ENCODE measurements around the gene IRF2BP2. TPM values are rescaled to one million over a fixed set of nuclear protein-coding genes. Genes with fewer than 3 reads are reported as not detected.

The IRF2BP2 gene
- total and polyA plus RNA-seq, 2 of the 13 experiments (the other 11 are each of a cell fraction or from before 2014, with no cell fraction given), result 140 to 147 TPM

DNA sequence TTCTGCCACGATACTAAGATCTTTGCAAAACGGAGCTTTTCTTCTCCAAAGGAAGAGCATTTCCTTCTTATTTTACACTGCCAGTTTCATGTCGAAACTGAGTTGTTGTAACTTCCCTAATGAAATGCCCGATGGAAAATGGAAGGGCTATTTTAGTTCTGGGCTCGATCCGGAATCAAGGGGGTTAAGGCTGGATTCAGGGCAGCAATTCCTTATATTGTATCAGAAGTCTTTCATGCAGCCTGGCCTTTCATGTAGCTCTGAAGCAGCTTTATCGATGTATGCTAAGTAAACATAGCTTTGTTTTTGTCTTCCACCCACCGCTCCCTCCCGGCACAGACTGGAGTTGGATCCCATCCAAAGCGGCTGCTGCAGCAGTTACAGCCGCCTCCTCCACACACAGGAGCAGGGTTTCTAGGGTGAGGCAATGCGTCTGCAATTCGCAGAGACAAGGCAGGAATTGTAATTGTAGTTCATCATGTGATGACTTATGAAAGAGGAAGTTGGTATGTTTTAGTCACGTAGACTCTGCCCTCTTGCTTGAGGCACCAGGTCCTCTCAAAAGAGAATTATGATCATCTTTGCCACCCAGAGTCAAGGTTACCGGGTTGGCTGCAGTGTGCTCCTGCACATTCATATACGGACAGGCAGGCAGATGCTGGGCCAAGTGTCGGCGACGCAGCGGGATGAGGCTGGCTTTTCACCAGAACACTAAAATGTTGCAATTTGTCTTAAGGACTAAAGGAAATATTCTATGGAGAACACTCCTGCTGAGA, 2.6 kb upstream of the IRF2BP2 start (continued):
- TF ChIP-seq, protein P1, sequence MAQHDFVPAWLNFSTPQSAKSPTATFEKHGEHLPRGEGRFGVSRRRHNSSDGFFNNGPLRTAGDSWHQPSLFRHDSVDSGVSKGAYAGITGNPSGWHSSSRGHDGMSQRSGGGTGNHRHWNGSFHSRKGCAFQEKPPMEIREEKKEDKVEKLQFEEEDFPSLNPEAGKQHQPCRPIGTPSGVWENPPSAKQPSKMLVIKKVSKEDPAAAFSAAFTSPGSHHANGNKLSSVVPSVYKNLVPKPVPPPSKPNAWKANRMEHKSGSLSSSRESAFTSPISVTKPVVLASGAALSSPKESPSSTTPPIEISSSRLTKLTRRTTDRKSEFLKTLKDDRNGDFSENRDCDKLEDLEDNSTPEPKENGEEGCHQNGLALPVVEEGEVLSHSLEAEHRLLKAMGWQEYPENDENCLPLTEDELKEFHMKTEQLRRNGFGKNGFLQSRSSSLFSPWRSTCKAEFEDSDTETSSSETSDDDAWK (CRISPR knock-in tag; IDR thresholded peaks at IDR 0.05), result no peak
- TF ChIP-seq, protein P2, sequence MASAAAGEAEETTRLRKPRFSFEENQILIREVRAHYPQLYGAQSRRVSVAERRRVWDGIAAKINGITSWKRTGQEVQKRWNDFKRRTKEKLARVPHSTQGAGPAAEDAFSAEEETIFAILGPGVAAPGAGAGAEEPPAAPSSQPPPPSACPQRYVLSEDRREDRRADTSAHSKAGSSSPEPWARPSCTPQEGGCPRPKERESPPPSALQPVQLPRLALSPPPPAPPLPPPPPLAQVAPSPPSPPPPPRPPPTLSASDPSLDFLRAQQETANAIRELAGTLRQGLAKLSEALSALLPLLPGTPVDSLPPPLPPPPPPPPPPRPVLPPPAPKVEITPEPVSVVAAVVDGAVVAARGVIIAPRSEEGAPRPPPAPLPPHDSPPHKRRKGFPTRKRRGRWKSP (CRISPR knock-in tag; IDR thresholded peaks at IDR 0.05), result peak; percentile 83; the same call in 1 of the 2 replicates
- TF ChIP-seq SOX5 (CRISPR knock-in tag; IDR thresholded peaks at IDR 0.05; ENCODE audit: borderline replicate concordance), result peak; percentile 98
- TF ChIP-seq ZNF460 (CRISPR knock-in tag; IDR thresholded peaks at IDR 0.05; ENCODE audit: borderline replicate concordance), result peak; percentile 43; the same call in 1 of the 2 replicates
- TF ChIP-seq, protein P3, sequence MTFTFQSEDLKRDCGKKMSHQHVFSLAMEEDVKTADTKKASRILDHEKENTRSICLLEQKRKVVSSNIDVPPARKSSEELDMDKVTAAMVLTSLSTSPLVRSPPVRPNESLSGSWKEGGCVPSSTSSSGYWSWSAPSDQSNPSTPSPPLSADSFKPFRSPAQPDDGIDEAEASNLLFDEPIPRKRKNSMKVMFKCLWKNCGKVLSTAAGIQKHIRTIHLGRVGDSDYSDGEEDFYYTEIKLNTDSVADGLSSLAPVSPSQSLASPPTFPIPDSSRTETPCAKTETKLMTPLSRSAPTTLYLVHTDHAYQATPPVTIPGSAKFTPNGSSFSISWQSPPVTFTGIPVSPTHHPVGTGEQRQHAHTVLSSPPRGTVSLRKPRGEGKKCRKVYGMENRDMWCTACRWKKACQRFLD (CRISPR knock-in tag; IDR thresholded peaks at IDR 0.05; ENCODE audit: borderline replicate concordance), result no peak
- peak; percentile 82; the same call in 1 of the 2 replicates for TF ChIP-seq ZKSCAN8 (CRISPR knock-in tag; IDR thresholded peaks at IDR 0.05; ENCODE audit: borderline replicate concordance)
- TF ChIP-seq ARNTL (CRISPR knock-in tag; IDR thresholded peaks at IDR 0.05), result peak; percentile 92
- peak in 1 of 2 experiments; percentile 92; a peak in 2 of 4 replicates for TF ChIP-seq POLR2A (IDR thresholded peaks at IDR 0.05; ENCODE audit: insufficient read depth in 1 of 2, low read depth in 2 of 2, low read length in 2 of 2)
- TF ChIP-seq JUNB (CRISPR knock-in tag; IDR thresholded peaks at IDR 0.05; ENCODE audit: borderline replicate concordance), result 0 out of 2 replicates have a peak, but pooled peaks have one; percentile 26
- peak; percentile 16; the same call in 1 of the 2 replicates for TF ChIP-seq AHR (CRISPR knock-in tag; IDR thresholded peaks at IDR 0.05)
- peak; percentile 95 for TF ChIP-seq TBX2 (CRISPR knock-in tag; IDR thresholded peaks at IDR 0.05; ENCODE audit: borderline replicate concordance)
- TF ChIP-seq ARHGAP35 (CRISPR knock-in tag; IDR thresholded peaks at IDR 0.05; ENCODE audit: borderline replicate concordance), result 0 out of 2 replicates have a peak, but pooled peaks have one; percentile 51
- TF ChIP-seq, protein P4, sequence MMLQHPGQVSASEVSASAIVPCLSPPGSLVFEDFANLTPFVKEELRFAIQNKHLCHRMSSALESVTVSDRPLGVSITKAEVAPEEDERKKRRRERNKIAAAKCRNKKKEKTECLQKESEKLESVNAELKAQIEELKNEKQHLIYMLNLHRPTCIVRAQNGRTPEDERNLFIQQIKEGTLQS (CRISPR knock-in tag; IDR thresholded peaks at IDR 0.05), result peak; percentile 98
- 0 out of 2 replicates have a peak, but pooled peaks have one; percentile 47 for TF ChIP-seq ETV6 (CRISPR knock-in tag; conservative IDR thresholded peaks at IDR 0.05)
- TF ChIP-seq NFYC (CRISPR knock-in tag; IDR thresholded peaks at IDR 0.05), result peak; percentile 45; the same call in 1 of the 2 replicates
- TF ChIP-seq, protein P5, sequence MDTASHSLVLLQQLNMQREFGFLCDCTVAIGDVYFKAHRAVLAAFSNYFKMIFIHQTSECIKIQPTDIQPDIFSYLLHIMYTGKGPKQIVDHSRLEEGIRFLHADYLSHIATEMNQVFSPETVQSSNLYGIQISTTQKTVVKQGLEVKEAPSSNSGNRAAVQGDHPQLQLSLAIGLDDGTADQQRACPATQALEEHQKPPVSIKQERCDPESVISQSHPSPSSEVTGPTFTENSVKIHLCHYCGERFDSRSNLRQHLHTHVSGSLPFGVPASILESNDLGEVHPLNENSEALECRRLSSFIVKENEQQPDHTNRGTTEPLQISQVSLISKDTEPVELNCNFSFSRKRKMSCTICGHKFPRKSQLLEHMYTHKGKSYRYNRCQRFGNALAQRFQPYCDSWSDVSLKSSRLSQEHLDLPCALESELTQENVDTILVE (CRISPR knock-in tag; IDR thresholded peaks at IDR 0.05), result peak; percentile 89; the same call in 1 of the 2 replicates
- TF ChIP-seq GZF1 (CRISPR knock-in tag; IDR thresholded peaks at IDR 0.05), result 0 out of 2 replicates have a peak, but pooled peaks have one; percentile 90
- no peak for TF ChIP-seq CBX2 (IDR thresholded peaks at IDR 0.05; ENCODE audit: low read depth, low read length)
- TF ChIP-seq CBX2 (CRISPR knock-in tag; IDR thresholded peaks at IDR 0.05; ENCODE audit: low read depth), result no peak
- TF ChIP-seq, protein P6, sequence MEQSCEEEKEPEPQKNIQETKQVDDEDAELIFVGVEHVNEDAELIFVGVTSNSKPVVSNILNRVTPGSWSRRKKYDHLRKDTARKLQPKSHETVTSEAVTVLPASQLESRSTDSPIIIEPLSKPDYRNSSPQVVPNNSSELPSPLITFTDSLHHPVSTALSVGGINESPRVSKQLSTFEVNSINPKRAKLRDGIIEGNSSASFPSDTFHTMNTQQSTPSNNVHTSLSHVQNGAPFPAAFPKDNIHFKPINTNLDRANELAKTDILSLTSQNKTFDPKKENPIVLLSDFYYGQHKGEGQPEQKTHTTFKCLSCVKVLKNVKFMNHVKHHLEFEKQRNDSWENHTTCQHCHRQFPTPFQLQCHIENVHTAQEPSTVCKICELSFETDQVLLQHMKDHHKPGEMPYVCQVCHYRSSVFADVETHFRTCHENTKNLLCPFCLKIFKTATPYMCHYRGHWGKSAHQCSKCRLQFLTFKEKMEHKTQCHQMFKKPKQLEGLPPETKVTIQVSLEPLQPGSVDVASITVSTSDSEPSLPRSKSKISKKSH (CRISPR knock-in tag; IDR thresholded peaks at IDR 0.05; ENCODE audit: borderline replicate concordance), result no peak
- TF ChIP-seq ZNF136 (CRISPR knock-in tag; IDR thresholded peaks at IDR 0.05; ENCODE audit: low read depth), result peak; percentile 60; the same call in 1 of the 2 replicates

Measured in HepG2 (cell line).